Endodermal cell (in vitro differentiated cells): ENCODE data around the gene MAP4K4. TPM values are rescaled to one million over a fixed set of nuclear protein-coding genes. Genes with fewer than 3 reads are reported as not detected.

ENCODE experiments used
- DNase-seq: peaks from one replicate; pipeline ENCODE4 v3.0.0-alpha.2; 2017
- H3K27ac ChIP-seq: 2 replicates; pipeline ENCODE4 v1.5.1; 2013; ENCODE audit warnings: mild to moderate bottlenecking, low read depth, low read length, moderate library complexity
- H3K27me3 ChIP-seq: 2 replicates; pipeline ENCODE4 v1.6.1; 2013; ENCODE audit warnings: mild to moderate bottlenecking, low read length, moderate library complexity; ENCODE audit not compliant: insufficient read depth, control insufficient read depth, poor library complexity, severe bottlenecking
- H3K36me3 ChIP-seq: 2 replicates; pipeline ENCODE4 v1.7.0; 2013; ENCODE audit warnings: mild to moderate bottlenecking, low read length, moderate library complexity; ENCODE audit not compliant: control insufficient read depth, insufficient read depth
- H3K4me1 ChIP-seq: one replicate; pipeline ENCODE4 v1.7.0; 2013; ENCODE audit warnings: low read length; ENCODE audit not compliant: control insufficient read depth, insufficient read depth
- H3K4me3 ChIP-seq: 2 replicates; pipeline ENCODE4 v1.5.1; 2013; ENCODE audit warnings: mild to moderate bottlenecking, low read length, moderate library complexity
- H3K9ac ChIP-seq: 2 replicates; pipeline ENCODE4 v1.6.1; 2013; ENCODE audit warnings: mild to moderate bottlenecking, low read length, moderate library complexity; ENCODE audit not compliant: poor library complexity, severe bottlenecking; ENCODE audit errors: extremely low read depth
- H3K9me3 ChIP-seq: 2 replicates; pipeline ENCODE4 v1.6.1; 2013; ENCODE audit warnings: mild to moderate bottlenecking, low read length, moderate library complexity; ENCODE audit not compliant: control insufficient read depth
- H3K27ac Mint-ChIP-seq: 2 replicates; pipeline ENCODE4 v1.8.0; 2020; ENCODE audit warnings: mixed read lengths
- H3K27me3 Mint-ChIP-seq: 2 replicates; pipeline ENCODE4 v1.8.0; 2021; ENCODE audit warnings: mild to moderate bottlenecking, mixed read lengths; ENCODE audit not compliant: insufficient read depth
- H3K36me3 Mint-ChIP-seq: 2 replicates; pipeline ENCODE4 v1.8.0; 2020; ENCODE audit warnings: low read depth, mixed read lengths
- H3K4me1 Mint-ChIP-seq: 2 replicates; pipeline ENCODE4 v1.8.0; 2020; ENCODE audit warnings: mixed read lengths
- H3K4me3 Mint-ChIP-seq: 2 replicates; pipeline ENCODE4 v1.8.0; 2020; ENCODE audit warnings: mild to moderate bottlenecking, moderate library complexity, mixed read lengths
- H3K9me3 Mint-ChIP-seq: 2 replicates; pipeline ENCODE4 v1.8.0; 2020; ENCODE audit warnings: mild to moderate bottlenecking, mixed read lengths
- WGBS, 2 experiments: methylation state at CpG; one replicate each; pipeline versions ENCODE4 v1.1.5 to v1.1.7; 2013; ENCODE audit warnings: missing lambda C conversion rate in 2 of 2, mixed read lengths in 1 of 2; ENCODE audit not compliant: insufficient coverage in 1 of 2, insufficient read length in 1 of 2; 5-methylcytosine and 5-hydroxymethylcytosine counted together
- total RNA-seq, 2 donors: library from RNA; stranded (reverse); fragmentation: NEBNext Ultra II Directional in 1 of 2; extraction: Animal tissue kit (Norgen Biotek cat#: 25700) in 1 of 2; gene quantifications; 2 replicates in 1 of 2; 3 replicates in 1 of 2; pipeline ENCODE4 v1.2.1, GENCODE V29; 2021
- TF ChIP-seq, protein P1 (sequence below): fragments of 200-600 bp; sonication (generic); conservative IDR thresholded peaks from 2 replicates; pipeline ENCODE4 v1.5.0; 2021; ENCODE audit warnings: antibody characterized with exemption, mild to moderate bottlenecking

Gene MAP4K4
- total RNA-seq, 2 donors from 2014 or later = 130 to 142 TPM

DNA sequence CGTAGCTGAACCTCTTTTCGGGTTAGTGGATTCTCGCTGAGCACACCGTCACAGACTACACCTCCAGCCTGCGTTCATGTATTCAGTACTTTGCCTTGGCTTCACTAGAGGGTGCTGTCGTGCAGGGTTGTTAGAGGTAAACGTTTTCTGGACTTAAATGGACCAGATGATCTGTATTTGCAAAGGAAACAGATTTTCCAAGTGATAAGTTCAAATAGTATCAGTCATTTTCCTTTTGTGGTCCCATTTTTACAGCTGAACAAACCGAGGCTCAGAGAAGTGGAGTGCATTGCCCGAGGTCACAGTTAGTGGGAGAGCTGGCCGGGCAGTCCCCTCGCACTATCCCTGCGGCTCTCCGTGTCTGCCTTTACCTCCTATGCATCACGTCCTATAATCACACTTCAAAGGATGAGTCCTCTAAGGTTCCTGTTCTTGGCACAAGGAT lies 125.9 kb downstream of the MAP4K4 start:
- TF ChIP-seq, protein P1, sequence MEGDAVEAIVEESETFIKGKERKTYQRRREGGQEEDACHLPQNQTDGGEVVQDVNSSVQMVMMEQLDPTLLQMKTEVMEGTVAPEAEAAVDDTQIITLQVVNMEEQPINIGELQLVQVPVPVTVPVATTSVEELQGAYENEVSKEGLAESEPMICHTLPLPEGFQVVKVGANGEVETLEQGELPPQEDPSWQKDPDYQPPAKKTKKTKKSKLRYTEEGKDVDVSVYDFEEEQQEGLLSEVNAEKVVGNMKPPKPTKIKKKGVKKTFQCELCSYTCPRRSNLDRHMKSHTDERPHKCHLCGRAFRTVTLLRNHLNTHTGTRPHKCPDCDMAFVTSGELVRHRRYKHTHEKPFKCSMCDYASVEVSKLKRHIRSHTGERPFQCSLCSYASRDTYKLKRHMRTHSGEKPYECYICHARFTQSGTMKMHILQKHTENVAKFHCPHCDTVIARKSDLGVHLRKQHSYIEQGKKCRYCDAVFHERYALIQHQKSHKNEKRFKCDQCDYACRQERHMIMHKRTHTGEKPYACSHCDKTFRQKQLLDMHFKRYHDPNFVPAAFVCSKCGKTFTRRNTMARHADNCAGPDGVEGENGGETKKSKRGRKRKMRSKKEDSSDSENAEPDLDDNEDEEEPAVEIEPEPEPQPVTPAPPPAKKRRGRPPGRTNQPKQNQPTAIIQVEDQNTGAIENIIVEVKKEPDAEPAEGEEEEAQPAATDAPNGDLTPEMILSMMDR = peak; percentile 82
- Mint-ChIP-seq H3K36me3 (peaks cover 18% of the 10 kb centered on the region), H3K4me3 (no peak overlapping the region), H3K4me1 (peaks cover 24% of the 10 kb centered on the region), H3K27me3 (no peaks in the 10 kb centered on the region), H3K9me3 (no peaks in the 10 kb centered on the region), H3K27ac (peak overlapping the region; percentile 72)
- DNase-seq = peak; percentile 88
- H3K9ac ChIP-seq = no peak overlapping the region
- no peaks in the 10 kb centered on the region for H3K9me3 ChIP-seq
- no peaks in the 10 kb centered on the region for H3K27me3 ChIP-seq
- peaks cover 2% of the 10 kb centered on the region for H3K4me1 ChIP-seq
- WGBS, 2 experiments = 60 to 63% methylated on average over 9 to 13 of the region's 14 CpGs
- H3K4me3 ChIP-seq = no peak overlapping the region
- H3K27ac ChIP-seq = no peak overlapping the region
- H3K36me3 ChIP-seq = peaks cover 38% of the 10 kb centered on the region

DNA sequence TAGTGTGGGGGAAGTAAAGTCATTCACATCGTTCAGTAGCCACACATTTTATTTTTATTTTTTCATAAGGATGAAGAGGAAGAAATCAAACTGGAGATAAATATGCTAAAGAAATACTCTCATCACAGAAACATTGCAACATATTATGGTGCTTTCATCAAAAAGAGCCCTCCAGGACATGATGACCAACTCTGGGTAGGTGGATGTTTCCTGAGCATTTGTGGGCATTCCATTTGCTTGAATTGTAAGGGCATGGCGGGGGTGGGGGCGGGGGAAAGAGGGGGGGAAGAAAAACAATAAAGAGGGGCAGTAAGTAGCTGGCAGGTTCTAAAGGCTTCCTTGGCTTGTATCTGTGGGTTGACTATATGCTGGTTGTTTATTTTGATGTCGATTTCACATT lies 126.4 kb downstream of the MAP4K4 start:
- H3K27me3 ChIP-seq = no peaks in the 10 kb centered on the region
- no peaks in the 10 kb centered on the region for H3K9me3 ChIP-seq
- WGBS, 2 experiments = 86% methylated on average over 2 of the region's 4 CpGs; no CpG with 5 or more reads in 1 of the 2 experiments
- H3K4me3 ChIP-seq = no peak overlapping the region
- H3K4me1 ChIP-seq = no peaks in the 10 kb centered on the region
- Mint-ChIP-seq H3K27me3 (no peaks in the 10 kb centered on the region), H3K4me3 (no peak overlapping the region), H3K27ac (no peak overlapping the region), H3K36me3 (peaks cover 18% of the 10 kb centered on the region), H3K9me3 (no peaks in the 10 kb centered on the region), H3K4me1 (peaks cover 20% of the 10 kb centered on the region)
- no peak overlapping the region for H3K27ac ChIP-seq
- no peak for DNase-seq
- H3K36me3 ChIP-seq = peaks cover 43% of the 10 kb centered on the region
- no peak overlapping the region for H3K9ac ChIP-seq
- TF ChIP-seq, protein P1 = no peak

DNA sequence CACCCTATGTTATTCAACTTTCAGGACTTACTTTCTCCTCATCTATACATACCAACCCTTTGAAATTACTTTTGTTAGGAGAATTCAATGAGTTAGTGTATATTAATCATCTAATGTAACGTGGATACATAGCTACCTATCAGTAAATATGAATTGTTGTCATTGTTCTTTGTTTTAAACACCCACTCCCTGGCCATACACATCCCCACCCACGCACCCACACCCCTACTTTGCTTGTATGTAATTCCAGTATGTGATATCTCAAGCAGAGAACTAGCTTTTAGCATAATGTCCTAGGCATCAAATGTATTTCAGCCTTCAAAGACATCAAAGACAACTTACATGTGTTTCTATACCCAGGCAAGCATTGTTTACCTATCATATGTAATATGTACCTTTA lies 129.2 kb downstream of the MAP4K4 start:
- no peak overlapping the region for H3K27ac ChIP-seq
- no peak overlapping the region for H3K27ac Mint-ChIP-seq

More for the DNA sequence above, 129.2 kb downstream of the MAP4K4 start:
- peaks cover 7% of the 10 kb centered on the region for H3K4me1 Mint-ChIP-seq
- H3K27me3 Mint-ChIP-seq = no peaks in the 10 kb centered on the region
- Histone ChIP-seq H3K36me3 (peaks cover 70% of the 10 kb centered on the region), H3K9ac (no peak overlapping the region), H3K27me3 (no peaks in the 10 kb centered on the region), H3K4me3 (no peak overlapping the region), H3K9me3 (no peaks in the 10 kb centered on the region), H3K4me1 (no peaks in the 10 kb centered on the region)
- H3K4me3 Mint-ChIP-seq = no peak overlapping the region
- WGBS, 2 experiments = 100% methylated on average over 1 to 2 of the region's 2 CpGs
- peaks cover 31% of the 10 kb centered on the region for H3K36me3 Mint-ChIP-seq
- H3K9me3 Mint-ChIP-seq = no peaks in the 10 kb centered on the region
- TF ChIP-seq, protein P1 = no peak
- DNase-seq = no peak
